HepG2 (cell line): ENCODE measurements around the gene SERPINB1. TPM values are rescaled to one million over a fixed set of nuclear protein-coding genes. Genes with fewer than 3 reads are reported as not detected.

Source experiments
- CEBPG ChIP-seq: IDR thresholded peaks from 2 replicates; pipeline ENCODE4 v1.6.1; 2016
- CENPX ChIP-seq: sonication (generic); formaldehyde crosslinking; IDR thresholded peaks from 2 replicates; pipeline ENCODE4 v1.9.0; 2021; ENCODE audit warnings: mild to moderate bottlenecking, missing genetic modification reagents, moderate library complexity
- EHMT2 ChIP-seq: fragments of 200-600 bp; sonication (generic); IDR thresholded peaks from 2 replicates; pipeline ENCODE4 v1.7.0; 2017; ENCODE audit warnings: antibody characterized with exemption, low read depth, low read length, borderline replicate concordance
- IKZF1 ChIP-seq: fragments of 450-650 bp; IDR thresholded peaks from 2 replicates; pipeline ENCODE4 v1.7.1; 2016
- MAFK ChIP-seq, 2 experiments: IDR thresholded peaks in 1 of 2; conservative IDR thresholded peaks in 1 of 2; 2 replicates each; pipeline ENCODE4 v1.6.1; 2011; ENCODE audit warnings: improper control_type of control experiment in 2 of 2, low read length in 2 of 2
- MAZ ChIP-seq, 2 experiments: sonication (generic) in 1 of 2; formaldehyde crosslinking in 1 of 2; IDR thresholded peaks; 2 replicates each; pipeline versions ENCODE4 v1.5.0 to v1.6.1; 2012 to 2020; ENCODE audit warnings: low read depth in 2 of 2, mild to moderate bottlenecking in 2 of 2, borderline replicate concordance in 1 of 2, improper control_type of control experiment in 1 of 2, low read length in 1 of 2, missing genetic modification reagents in 1 of 2, moderate library complexity in 1 of 2
- ZNF124 ChIP-seq: sonication (generic); formaldehyde crosslinking; IDR thresholded peaks from 2 replicates; pipeline ENCODE4 v1.4.0; 2020; ENCODE audit warnings: missing genetic modification reagents
- ZNF234 ChIP-seq: sonication (generic); formaldehyde crosslinking; conservative IDR thresholded peaks from 2 replicates; pipeline ENCODE4 v1.5.1; 2020; ENCODE audit warnings: mild to moderate bottlenecking, missing genetic modification reagents
- ZNF431 ChIP-seq: sonication (generic); formaldehyde crosslinking; IDR thresholded peaks from 2 replicates; pipeline ENCODE4 v1.9.0; 2022; ENCODE audit warnings: missing genetic modification reagents, low read depth, mild to moderate bottlenecking, borderline replicate concordance
- ZNF7 ChIP-seq: IDR thresholded peaks from 2 replicates; pipeline ENCODE4 v1.6.1; 2016; ENCODE audit warnings: missing biosample characterization, missing genetic modification reagents
- ZNF761 ChIP-seq: sonication (generic); formaldehyde crosslinking; conservative IDR thresholded peaks from 2 replicates; pipeline ENCODE4 v1.4.0; 2020; ENCODE audit warnings: mild to moderate bottlenecking, missing genetic modification reagents
- ZNF879 ChIP-seq: sonication (generic); formaldehyde crosslinking; IDR thresholded peaks from 2 replicates; pipeline ENCODE4 v1.8.1; 2023; ENCODE audit warnings: missing genetic modification reagents
- polyA plus RNA-seq, 8 experiments: library from polyadenylated mRNA; depleted of rRNA in 3 of 8; stranded (reverse) in 7 of 8; unstranded in 1 of 8; fragments of >200 nt; fragmentation: Illumina TruSeq in 4 of 8; extraction: Trizol in 4 of 8; gene quantifications; 2 replicates each; pipeline versions ENCODE4 v1.2.1 to v1.2.3, GENCODE V29; 2011 to 2016; ENCODE audit warnings: low read depth in 4 of 8, missing spikeins in 1 of 8, mixed read lengths in 1 of 8; ENCODE audit not compliant: insufficient read depth in 1 of 8
- total RNA-seq, 5 experiments: library from RNA; depleted of rRNA; stranded (reverse); fragments of >200 nt; fragmentation: Illumina TruSeq; extraction: Trizol; gene quantifications; 2 replicates each; pipeline ENCODE4 v1.2.3, GENCODE V29; 2016; ENCODE audit warnings: low read depth in 1 of 5
- TF ChIP-seq, protein P1 (sequence below): sonication (generic); formaldehyde crosslinking; IDR thresholded peaks from 2 replicates; pipeline ENCODE4 v1.8.1; 2022; ENCODE audit warnings: low read depth, mild to moderate bottlenecking, missing genetic modification reagents
- TF ChIP-seq, protein P2 (sequence below): sonication (generic); formaldehyde crosslinking; IDR thresholded peaks from 2 replicates; pipeline ENCODE4 v1.8.0; 2022; ENCODE audit warnings: mild to moderate bottlenecking, missing genetic modification reagents; ENCODE audit not compliant: insufficient replicate concordance
- TF ChIP-seq, protein P3 (sequence below): IDR thresholded peaks from 2 replicates; pipeline ENCODE4 v1.6.1; 2012; ENCODE audit warnings: low read length, improper control_type of control experiment
- TF ChIP-seq, protein P4 (sequence below): sonication (generic); formaldehyde crosslinking; IDR thresholded peaks from 2 replicates; pipeline ENCODE4 v1.5.0; 2020; ENCODE audit warnings: mild to moderate bottlenecking, low read depth, missing genetic modification reagents, borderline replicate concordance
- TF ChIP-seq, protein P5 (sequence below): sonication (generic); formaldehyde crosslinking; IDR thresholded peaks from 2 replicates; pipeline ENCODE4 v1.4.0; 2020; ENCODE audit warnings: missing genetic modification reagents

Gene SERPINB1
- total and polyA plus RNA-seq, 2 of the 13 experiments (the other 11 are each of a cell fraction or from before 2014, with no cell fraction given), result 41.4 to 60.5 TPM

DNA sequence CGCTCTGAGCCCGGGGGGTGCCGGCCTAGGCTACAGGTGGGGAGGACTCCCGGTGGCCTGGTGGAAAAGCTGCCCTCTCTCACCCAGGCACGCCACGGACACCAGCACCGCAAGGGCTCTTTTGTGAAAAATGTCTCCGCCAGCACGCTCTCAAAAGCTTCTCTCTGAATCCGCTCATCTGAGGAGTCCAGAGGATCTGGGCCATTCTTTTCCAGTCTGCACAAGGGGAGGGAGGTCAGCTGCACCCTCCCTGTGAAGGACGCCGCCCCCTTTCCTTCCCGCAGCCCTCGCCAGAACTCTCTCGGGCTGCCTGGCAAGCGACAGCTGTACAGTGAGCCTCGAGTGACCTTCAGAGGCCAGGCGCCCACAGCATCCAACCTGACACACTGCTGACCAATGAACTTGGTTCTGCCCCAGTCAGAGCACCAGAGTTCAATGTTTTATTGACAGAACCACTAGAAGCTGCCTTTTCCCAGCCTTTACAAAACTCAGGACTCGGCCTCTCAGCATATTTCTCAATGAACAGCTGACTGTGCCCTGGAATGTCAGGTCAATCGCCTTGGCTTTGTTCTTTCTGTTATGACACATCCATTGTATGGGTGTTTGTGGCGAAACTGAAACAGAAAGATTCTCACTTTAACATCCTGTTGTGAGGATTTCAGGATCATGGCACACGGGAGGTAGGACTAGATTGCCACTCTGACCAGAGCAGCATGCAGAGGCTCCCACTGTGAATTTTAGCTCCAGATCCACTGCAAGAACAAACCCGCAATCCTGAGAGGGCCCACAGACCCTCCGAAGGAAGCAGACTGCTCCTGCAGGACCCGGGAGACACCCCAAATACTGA is 34.8 kb upstream of the SERPINB1 start (continued):
- TF ChIP-seq, protein P1, sequence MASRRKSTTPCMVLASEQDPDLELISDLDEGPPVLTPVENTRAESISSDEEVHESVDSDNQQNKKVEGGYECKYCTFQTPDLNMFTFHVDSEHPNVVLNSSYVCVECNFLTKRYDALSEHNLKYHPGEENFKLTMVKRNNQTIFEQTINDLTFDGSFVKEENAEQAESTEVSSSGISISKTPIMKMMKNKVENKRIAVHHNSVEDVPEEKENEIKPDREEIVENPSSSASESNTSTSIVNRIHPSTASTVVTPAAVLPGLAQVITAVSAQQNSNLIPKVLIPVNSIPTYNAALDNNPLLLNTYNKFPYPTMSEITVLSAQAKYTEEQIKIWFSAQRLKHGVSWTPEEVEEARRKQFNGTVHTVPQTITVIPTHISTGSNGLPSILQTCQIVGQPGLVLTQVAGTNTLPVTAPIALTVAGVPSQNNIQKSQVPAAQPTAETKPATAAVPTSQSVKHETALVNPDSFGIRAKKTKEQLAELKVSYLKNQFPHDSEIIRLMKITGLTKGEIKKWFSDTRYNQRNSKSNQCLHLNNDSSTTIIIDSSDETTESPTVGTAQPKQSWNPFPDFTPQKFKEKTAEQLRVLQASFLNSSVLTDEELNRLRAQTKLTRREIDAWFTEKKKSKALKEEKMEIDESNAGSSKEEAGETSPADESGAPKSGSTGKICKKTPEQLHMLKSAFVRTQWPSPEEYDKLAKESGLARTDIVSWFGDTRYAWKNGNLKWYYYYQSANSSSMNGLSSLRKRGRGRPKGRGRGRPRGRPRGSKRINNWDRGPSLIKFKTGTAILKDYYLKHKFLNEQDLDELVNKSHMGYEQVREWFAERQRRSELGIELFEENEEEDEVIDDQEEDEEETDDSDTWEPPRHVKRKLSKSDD, result peak; percentile 82; the same call in 1 of the 2 replicates
- TF ChIP-seq ZNF7 (no peak), ZNF234 (CRISPR knock-in tag) (peak; percentile 65; the same call in 1 of the 2 replicates), CENPX (CRISPR knock-in tag) (no peak), MAZ (IDR thresholded peaks at IDR 0.05; ENCODE audit: borderline replicate concordance, low read depth, low read length) (no peak), MAZ (CRISPR knock-in tag; IDR thresholded peaks at IDR 0.05; ENCODE audit: low read depth) (peak; percentile 94), MAFK (conservative IDR thresholded peaks at IDR 0.05 in 1 of 2, IDR thresholded peaks at IDR 0.05 in 1 of 2; ENCODE audit: low read length in 2 of 2) (peak; percentile 91 to 92), EHMT2 (no peak; the same call in 1 of the 2 replicates), CEBPG (CRISPR knock-in tag) (peak; percentile 98), ZNF879 (CRISPR knock-in tag) (no peak), IKZF1 (no peak), ZNF124 (CRISPR knock-in tag) (peak; percentile 98), ZNF761 (CRISPR knock-in tag) (peak; percentile 94), ZNF431 (CRISPR knock-in tag) (peak; percentile 50; the same call in 1 of the 2 replicates)
- TF ChIP-seq, protein P2, sequence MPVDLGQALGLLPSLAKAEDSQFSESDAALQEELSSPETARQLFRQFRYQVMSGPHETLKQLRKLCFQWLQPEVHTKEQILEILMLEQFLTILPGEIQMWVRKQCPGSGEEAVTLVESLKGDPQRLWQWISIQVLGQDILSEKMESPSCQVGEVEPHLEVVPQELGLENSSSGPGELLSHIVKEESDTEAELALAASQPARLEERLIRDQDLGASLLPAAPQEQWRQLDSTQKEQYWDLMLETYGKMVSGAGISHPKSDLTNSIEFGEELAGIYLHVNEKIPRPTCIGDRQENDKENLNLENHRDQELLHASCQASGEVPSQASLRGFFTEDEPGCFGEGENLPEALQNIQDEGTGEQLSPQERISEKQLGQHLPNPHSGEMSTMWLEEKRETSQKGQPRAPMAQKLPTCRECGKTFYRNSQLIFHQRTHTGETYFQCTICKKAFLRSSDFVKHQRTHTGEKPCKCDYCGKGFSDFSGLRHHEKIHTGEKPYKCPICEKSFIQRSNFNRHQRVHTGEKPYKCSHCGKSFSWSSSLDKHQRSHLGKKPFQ (CRISPR knock-in tag), result peak; percentile 85
- TF ChIP-seq, protein P3, sequence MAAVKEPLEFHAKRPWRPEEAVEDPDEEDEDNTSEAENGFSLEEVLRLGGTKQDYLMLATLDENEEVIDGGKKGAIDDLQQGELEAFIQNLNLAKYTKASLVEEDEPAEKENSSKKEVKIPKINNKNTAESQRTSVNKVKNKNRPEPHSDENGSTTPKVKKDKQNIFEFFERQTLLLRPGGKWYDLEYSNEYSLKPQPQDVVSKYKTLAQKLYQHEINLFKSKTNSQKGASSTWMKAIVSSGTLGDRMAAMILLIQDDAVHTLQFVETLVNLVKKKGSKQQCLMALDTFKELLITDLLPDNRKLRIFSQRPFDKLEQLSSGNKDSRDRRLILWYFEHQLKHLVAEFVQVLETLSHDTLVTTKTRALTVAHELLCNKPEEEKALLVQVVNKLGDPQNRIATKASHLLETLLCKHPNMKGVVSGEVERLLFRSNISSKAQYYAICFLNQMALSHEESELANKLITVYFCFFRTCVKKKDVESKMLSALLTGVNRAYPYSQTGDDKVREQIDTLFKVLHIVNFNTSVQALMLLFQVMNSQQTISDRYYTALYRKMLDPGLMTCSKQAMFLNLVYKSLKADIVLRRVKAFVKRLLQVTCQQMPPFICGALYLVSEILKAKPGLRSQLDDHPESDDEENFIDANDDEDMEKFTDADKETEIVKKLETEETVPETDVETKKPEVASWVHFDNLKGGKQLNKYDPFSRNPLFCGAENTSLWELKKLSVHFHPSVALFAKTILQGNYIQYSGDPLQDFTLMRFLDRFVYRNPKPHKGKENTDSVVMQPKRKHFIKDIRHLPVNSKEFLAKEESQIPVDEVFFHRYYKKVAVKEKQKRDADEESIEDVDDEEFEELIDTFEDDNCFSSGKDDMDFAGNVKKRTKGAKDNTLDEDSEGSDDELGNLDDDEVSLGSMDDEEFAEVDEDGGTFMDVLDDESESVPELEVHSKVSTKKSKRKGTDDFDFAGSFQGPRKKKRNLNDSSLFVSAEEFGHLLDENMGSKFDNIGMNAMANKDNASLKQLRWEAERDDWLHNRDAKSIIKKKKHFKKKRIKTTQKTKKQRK, result no peak
- TF ChIP-seq, protein P4, sequence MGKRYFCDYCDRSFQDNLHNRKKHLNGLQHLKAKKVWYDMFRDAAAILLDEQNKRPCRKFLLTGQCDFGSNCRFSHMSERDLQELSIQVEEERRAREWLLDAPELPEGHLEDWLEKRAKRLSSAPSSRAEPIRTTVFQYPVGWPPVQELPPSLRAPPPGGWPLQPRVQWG, result no peak
- TF ChIP-seq, protein P5, sequence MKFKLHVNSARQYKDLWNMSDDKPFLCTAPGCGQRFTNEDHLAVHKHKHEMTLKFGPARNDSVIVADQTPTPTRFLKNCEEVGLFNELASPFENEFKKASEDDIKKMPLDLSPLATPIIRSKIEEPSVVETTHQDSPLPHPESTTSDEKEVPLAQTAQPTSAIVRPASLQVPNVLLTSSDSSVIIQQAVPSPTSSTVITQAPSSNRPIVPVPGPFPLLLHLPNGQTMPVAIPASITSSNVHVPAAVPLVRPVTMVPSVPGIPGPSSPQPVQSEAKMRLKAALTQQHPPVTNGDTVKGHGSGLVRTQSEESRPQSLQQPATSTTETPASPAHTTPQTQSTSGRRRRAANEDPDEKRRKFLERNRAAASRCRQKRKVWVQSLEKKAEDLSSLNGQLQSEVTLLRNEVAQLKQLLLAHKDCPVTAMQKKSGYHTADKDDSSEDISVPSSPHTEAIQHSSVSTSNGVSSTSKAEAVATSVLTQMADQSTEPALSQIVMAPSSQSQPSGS (CRISPR knock-in tag), result peak; percentile 98
- TF ChIP-seq, all 625 proteins: peak for 432
